PC-3 (cell line): ENCODE data around the gene SCN8A.

ENCODE experiments used
- EZH2 ChIP-seq: fragments of 300-600 bp; sonication (generic); IDR thresholded peaks from one replicate; pipeline ENCODE4 v1.6.1; 2017; ENCODE audit warnings: antibody characterized with exemption, mild to moderate bottlenecking, low read length; ENCODE audit not compliant: unreplicated experiment
- TF ChIP-seq, protein P1 (sequence below): fragments of 300-600 bp; sonication (generic); conservative IDR thresholded peaks from 2 replicates; pipeline ENCODE4 v1.5.1; 2017; ENCODE audit warnings: antibody characterized with exemption, low read depth, mild to moderate bottlenecking, low read length

DNA sequence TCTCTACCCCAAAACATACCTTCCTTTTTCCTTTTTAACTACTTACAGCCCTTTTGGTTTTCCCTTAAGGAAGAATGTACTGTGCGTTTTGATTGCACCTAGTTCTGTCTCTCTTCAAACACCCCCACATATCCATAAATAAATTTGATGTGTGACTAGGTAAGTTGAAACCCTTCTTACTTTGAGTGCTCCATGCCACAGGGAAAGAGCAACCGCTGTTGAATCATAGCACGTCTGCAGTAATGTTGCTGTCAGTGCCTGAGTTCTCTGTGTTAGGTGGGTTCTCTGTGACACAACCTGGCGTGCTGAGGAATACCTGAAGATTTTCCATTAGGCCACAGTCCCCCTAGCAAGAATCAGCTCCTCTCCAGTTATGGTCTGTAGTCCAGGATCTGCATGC is 155.4 kb downstream of the SCN8A start:
- TF ChIP-seq EZH2 = no peak
- TF ChIP-seq, protein P1, sequence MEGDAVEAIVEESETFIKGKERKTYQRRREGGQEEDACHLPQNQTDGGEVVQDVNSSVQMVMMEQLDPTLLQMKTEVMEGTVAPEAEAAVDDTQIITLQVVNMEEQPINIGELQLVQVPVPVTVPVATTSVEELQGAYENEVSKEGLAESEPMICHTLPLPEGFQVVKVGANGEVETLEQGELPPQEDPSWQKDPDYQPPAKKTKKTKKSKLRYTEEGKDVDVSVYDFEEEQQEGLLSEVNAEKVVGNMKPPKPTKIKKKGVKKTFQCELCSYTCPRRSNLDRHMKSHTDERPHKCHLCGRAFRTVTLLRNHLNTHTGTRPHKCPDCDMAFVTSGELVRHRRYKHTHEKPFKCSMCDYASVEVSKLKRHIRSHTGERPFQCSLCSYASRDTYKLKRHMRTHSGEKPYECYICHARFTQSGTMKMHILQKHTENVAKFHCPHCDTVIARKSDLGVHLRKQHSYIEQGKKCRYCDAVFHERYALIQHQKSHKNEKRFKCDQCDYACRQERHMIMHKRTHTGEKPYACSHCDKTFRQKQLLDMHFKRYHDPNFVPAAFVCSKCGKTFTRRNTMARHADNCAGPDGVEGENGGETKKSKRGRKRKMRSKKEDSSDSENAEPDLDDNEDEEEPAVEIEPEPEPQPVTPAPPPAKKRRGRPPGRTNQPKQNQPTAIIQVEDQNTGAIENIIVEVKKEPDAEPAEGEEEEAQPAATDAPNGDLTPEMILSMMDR = no peak
